Stimulated activated memory B cell treated with anti-CD40 and anti-IgM and Interleukin-4, amounts not matched to agents 10 μg/mL and 1 μg/mL and 100 μg/mL, for 72 hours (primary cell): Measurements from ENCODE around the gene SRM.
"Not testable (repeated sequence)": the region's sequence is repeated elsewhere in the genome, so short reads cannot be mapped to it uniquely, and the experiment has no call there.

Experiments used
- ATAC-seq: fragments of 150-1000 bp; cut with Tn5 transposase; 2 replicates; pipeline ENCODE4 v1.10.0; 2021
- H3K27ac Mint-ChIP-seq: one replicate; pipeline ENCODE4 v1.8.0; 2022; ENCODE audit warnings: mild to moderate bottlenecking, mixed read lengths
- H3K27me3 Mint-ChIP-seq: one replicate; pipeline ENCODE4 v1.8.0; 2022; ENCODE audit warnings: mixed read lengths
- H3K36me3 Mint-ChIP-seq: one replicate; pipeline ENCODE4 v1.8.0; 2022; ENCODE audit warnings: mixed read lengths
- H3K4me1 Mint-ChIP-seq: one replicate; pipeline ENCODE4 v1.8.0; 2022; ENCODE audit warnings: mixed read lengths
- H3K4me3 Mint-ChIP-seq: one replicate; pipeline ENCODE4 v1.8.0; 2022; ENCODE audit warnings: mild to moderate bottlenecking, moderate library complexity, mixed read lengths
- H3K9me3 Mint-ChIP-seq: one replicate; pipeline ENCODE4 v1.8.0; 2022; ENCODE audit warnings: mixed read lengths

SRM gene

DNA sequence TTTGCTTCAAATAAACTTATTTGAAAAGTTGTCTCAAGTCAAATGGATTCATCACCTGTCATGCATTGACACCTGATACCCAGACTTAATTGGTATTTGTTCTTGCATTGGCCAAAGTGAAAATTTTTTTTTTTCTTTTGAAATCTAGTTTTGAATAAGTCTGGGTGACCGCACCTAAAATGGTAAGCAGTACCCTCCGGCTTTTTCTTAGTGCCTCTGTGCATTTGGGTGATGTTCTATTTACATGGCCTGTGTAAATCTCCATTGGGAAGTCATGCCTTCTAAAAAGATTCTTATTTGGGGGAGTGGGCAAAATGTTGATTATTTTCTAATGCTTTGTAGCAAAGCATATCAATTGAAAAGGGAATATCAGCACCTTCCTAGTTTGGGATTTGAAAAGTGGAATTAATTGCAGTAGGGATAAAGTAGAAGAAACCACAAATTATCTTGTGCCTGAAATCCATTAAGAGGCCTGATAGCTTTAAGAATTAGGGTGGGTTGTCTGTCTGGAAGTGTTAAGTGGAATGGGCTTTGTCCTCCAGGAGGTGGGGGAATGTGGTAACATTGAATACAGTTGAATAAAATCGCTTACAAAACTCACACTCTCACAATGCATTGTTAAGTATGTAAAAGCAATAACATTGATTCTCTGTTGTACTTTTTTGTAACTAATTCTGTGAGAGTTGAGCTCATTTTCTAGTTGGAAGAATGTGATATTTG, 35.5 kb downstream of the SRM start:
- Mint-ChIP-seq H3K4me3 (no peak overlapping the region), H3K36me3 (peaks cover 50% of the 10 kb centered on the region)

DNA sequence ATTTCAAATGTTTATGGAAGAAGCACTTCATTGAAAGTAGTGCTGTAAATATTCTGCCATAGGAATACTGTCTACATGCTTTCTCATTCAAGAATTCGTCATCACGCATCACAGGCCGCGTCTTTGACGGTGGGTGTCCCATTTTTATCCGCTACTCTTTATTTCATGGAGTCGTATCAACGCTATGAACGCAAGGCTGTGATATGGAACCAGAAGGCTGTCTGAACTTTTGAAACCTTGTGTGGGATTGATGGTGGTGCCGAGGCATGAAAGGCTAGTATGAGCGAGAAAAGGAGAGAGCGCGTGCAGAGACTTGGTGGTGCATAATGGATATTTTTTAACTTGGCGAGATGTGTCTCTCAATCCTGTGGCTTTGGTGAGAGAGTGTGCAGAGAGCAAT, 36.6 kb downstream of the SRM start:
- no peaks in the 10 kb centered on the region for H3K9me3 Mint-ChIP-seq
- no peak overlapping the region for H3K4me3 Mint-ChIP-seq
- no peak for ATAC-seq
- H3K27ac Mint-ChIP-seq: no peak overlapping the region
- peaks cover 57% of the 10 kb centered on the region for H3K36me3 Mint-ChIP-seq
- H3K4me1 Mint-ChIP-seq: peaks cover 22% of the 10 kb centered on the region
- no peaks in the 10 kb centered on the region for H3K27me3 Mint-ChIP-seq

More for the DNA sequence above, 35.5 kb downstream of the SRM start:
- Mint-ChIP-seq H3K27me3 (no peaks in the 10 kb centered on the region), H3K9me3 (no peaks in the 10 kb centered on the region), H3K27ac (peak overlapping the region; percentile 35), H3K4me1 (peaks cover 17% of the 10 kb centered on the region)
- ATAC-seq: no peak

GRCh38 chr1:11019971-11020370, 39.8 kb downstream of the SRM start:
- no peak for ATAC-seq
- Mint-ChIP-seq H3K27me3 (no peaks in the 10 kb centered on the region), H3K36me3 (peaks cover 58% of the 10 kb centered on the region), H3K4me3 (no peak overlapping the region), H3K4me1 (peaks cover 32% of the 10 kb centered on the region), H3K27ac (no peak overlapping the region), H3K9me3 (no peaks in the 10 kb centered on the region)

GRCh38 chr1:11019358-11019757, 40.5 kb downstream of the SRM start:
- not testable (repeated sequence) for H3K9me3 Mint-ChIP-seq, H3K4me3 Mint-ChIP-seq, H3K27ac Mint-ChIP-seq, H3K27me3 Mint-ChIP-seq, ATAC-seq
- H3K4me1 Mint-ChIP-seq: peaks cover 34% of the 10 kb centered on the region
- H3K36me3 Mint-ChIP-seq: peaks cover 58% of the 10 kb centered on the region

- Mint-ChIP-seq H3K4me3 (peak overlapping the region; percentile 93), H3K4me1 (peaks cover 25% of the 10 kb centered on the region), H3K9me3 (no peaks in the 10 kb centered on the region), H3K27me3 (no peaks in the 10 kb centered on the region), H3K36me3 (peaks cover 28% of the 10 kb centered on the region), H3K27ac (peak overlapping the region; percentile 100)
- ATAC-seq: no peak
Measured at GRCh38 chr1:11013160-11013531, 46.7 kb downstream of the SRM start.

- peaks cover 24% of the 10 kb centered on the region for H3K36me3 Mint-ChIP-seq
- peak; percentile 95 for ATAC-seq
- H3K9me3 Mint-ChIP-seq: no peaks in the 10 kb centered on the region
- peak within 1 kb of the TSS; percentile 93 for H3K4me3 Mint-ChIP-seq
- H3K27me3 Mint-ChIP-seq: no peaks in the 10 kb centered on the region
- peaks cover 23% of the 10 kb centered on the region for H3K4me1 Mint-ChIP-seq
- peak within 1 kb of the TSS; percentile 100 for H3K27ac Mint-ChIP-seq
Measured at GRCh38 chr1:11012260-11013159, 47.3 kb downstream of the SRM start, which contains the start of gene TARDBP. Gene TARDBP (plus strand): TSS chr1:11012654. CDS start chr1:11013728, 1,074 bp downstream.
